IPS DF 6.9 (cell line): ENCODE results near the gene CACNA1E.
"Not testable (repeated sequence)": the region's sequence is repeated elsewhere in the genome, so short reads cannot be mapped to it uniquely, and the experiment has no call there.

Experiments
- DNase-seq: peaks from one replicate; pipeline ENCODE4 v3.0.0-alpha.2; 2013; ENCODE audit warnings: low read depth, low spot score
- H3K27ac ChIP-seq: one replicate; pipeline ENCODE4 v1.5.1; 2013; ENCODE audit warnings: low read length, control low read depth
- H3K27me3 ChIP-seq: 2 replicates; pipeline ENCODE4 v1.6.1; 2013; ENCODE audit warnings: mild to moderate bottlenecking, low read length; ENCODE audit not compliant: control insufficient read depth, insufficient read depth
- H3K36me3 ChIP-seq: 2 replicates; pipeline ENCODE4 v1.6.1; 2013; ENCODE audit warnings: low read length; ENCODE audit not compliant: control insufficient read depth, insufficient read depth
- H3K4me1 ChIP-seq: 2 replicates; pipeline ENCODE4 v1.6.1; 2013; ENCODE audit warnings: low read length; ENCODE audit not compliant: control insufficient read depth, insufficient read depth
- H3K4me3 ChIP-seq: 2 replicates; pipeline ENCODE4 v1.5.1; 2013; ENCODE audit warnings: mild to moderate bottlenecking, low read length
- H3K9me3 ChIP-seq: 2 replicates; pipeline ENCODE4 v1.6.1; 2013; ENCODE audit warnings: low read length, inconsistent platforms; ENCODE audit not compliant: control insufficient read depth, insufficient read depth
- WGBS: extraction: QIAGEN DNeasy Blood & Tissue Kit; methylation state at CpG from one replicate; pipeline ENCODE4 v1.1.7; 2013; ENCODE audit warnings: mixed read lengths, missing lambda C conversion rate; ENCODE audit not compliant: insufficient read length, insufficient coverage; 5-methylcytosine and 5-hydroxymethylcytosine counted together

CACNA1E gene

DNA sequence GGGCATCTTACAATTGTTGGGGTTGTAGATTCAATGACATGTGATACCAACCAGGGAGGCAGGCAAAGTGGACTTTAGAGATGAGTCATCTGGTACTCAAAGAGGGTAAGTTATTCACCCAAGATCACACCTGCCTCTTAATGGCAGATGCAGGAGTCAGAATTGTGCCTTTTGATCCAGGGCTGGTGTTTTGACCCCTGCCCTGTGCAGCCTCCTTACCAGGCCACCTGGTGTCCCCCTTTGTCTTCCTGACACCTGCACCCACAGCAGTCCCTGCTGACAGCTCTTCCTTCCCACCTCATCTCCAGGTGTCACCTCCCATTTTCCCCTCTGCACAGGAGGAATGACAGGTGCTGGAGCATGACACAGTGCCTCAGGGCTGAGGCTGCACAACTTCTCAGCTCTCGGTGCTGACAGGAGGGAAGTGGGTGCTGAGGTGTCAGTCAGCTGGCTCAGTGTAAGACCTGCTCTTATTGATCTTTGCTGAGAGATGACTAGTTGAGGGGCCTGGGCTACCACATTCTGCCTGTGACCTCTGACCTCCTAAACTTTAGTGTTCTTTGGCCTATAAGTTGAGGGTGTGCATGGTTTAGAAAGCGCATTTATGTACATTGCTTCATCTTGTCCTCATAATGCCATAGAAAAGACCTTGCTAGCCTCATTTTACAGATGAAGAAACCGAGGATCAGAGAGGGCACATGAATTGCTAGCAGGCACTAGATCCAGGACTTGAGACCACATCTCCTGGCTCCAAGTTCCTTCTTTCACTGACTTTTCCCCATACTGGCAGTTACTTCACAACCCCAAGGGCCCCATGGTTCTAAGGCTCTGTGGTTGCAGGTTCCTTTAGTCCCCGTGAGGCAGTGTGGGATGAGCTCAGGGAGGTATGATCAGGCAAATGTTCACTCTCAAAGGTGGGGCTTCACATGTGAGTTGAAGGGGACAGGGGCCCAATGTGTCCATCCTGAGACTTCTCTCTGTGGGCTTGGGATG lies 31.3 kb downstream of the CACNA1E start:
- Histone ChIP-seq H3K4me3 (no peak overlapping the region), H3K27ac (no peak overlapping the region), H3K36me3 (no peaks in the 10 kb centered on the region), H3K9me3 (no peaks in the 10 kb centered on the region), H3K4me1 (no peaks in the 10 kb centered on the region), H3K27me3 (no peaks in the 10 kb centered on the region)
- no CpG with 5 or more reads among the region's 4 CpGs for WGBS
- no peak for DNase-seq

DNA sequence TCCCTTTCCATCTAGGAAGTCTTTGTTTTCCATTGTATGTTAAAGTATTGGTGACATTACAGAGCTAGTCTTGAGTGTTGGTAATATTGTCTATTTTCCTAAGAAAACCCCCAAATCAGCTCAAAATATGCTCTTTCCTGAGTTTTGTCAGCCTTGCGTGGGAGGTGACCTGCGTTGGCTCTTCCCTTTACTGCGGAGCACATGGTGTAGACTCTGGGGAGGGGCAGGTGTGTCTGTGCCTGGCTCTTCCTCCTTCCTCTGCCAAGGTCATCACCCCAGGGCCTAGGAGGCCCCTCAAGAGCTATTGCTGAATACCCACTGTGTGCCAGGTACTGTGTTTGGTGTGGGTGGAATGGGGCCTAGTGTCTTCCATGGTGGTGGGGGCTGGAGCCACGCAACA lies 33.4 kb downstream of the CACNA1E start:
- no peak for DNase-seq
- no peaks in the 10 kb centered on the region for H3K9me3 ChIP-seq
- H3K36me3 ChIP-seq: no peaks in the 10 kb centered on the region
- WGBS: no CpG with 5 or more reads among the region's 4 CpGs
- no peak overlapping the region for H3K27ac ChIP-seq
- H3K4me1 ChIP-seq: no peaks in the 10 kb centered on the region; the same call in 1 of the 2 replicates
- no peaks in the 10 kb centered on the region for H3K27me3 ChIP-seq
- H3K4me3 ChIP-seq: no peak overlapping the region

DNA sequence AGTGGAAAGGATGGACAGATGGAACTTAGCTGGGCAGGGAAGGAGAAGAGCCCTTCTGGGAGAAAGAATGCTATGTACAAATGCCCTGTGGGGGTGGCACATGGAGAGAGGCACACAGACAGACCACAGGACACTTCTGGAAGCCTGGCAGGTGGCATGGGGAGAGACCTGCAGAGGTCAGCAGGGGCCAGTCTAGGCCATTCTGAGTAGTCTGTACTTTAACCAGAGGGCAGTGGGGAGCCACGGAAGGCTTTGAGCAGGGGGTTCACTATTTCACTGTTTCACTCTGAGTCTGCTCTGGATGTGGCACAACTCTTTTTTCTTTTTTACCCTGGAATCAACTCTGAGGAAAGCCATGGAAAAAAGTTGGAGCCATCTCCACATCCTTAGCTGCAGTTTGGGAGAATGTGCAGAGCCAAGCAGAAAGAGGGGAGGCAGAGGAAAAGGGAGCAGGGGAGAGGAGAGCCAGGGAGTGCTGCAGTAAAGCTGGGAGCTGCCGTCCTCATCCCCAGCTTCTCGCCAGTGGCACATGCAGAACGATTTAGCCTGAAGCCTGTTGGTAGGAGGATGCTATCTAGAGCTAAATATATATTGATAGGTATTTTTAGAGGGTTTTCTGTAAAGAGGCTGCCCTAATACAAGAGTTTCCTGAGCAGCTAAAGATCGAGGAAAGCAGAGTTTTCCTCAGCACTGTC lies 34.0 kb downstream of the CACNA1E start:
- Histone ChIP-seq H3K27ac (no peak overlapping the region), H3K36me3 (no peaks in the 10 kb centered on the region), H3K4me3 (no peak overlapping the region), H3K9me3 (no peaks in the 10 kb centered on the region), H3K27me3 (no peaks in the 10 kb centered on the region), H3K4me1 (no peaks in the 10 kb centered on the region; the same call in 1 of the 2 replicates)
- no peak for DNase-seq
- WGBS: no CpG with 5 or more reads among the region's 5 CpGs

DNA sequence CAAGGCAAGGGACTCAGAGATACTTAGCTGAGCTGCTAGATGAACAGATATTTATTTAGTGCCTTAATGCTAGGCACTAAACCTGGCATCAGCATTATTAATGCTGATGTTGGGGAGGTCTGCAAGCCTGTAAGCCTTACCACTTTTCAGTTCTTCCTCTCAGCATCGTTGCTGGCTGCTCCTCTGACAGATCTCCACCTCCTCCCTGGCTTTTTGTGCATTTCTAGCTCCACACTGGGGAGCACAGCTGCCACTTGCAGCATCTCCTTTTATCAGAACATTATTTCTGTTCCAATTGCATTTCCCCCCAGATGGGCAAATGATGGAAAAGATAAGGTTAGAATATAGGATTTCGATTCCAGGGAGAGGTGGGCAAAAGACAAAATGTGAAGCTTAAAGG lies 34.8 kb downstream of the CACNA1E start:
- Histone ChIP-seq H3K27ac (no peak overlapping the region), H3K4me3 (no peak overlapping the region), H3K27me3 (no peaks in the 10 kb centered on the region), H3K4me1 (no peaks in the 10 kb centered on the region; the same call in 1 of the 2 replicates), H3K36me3 (no peaks in the 10 kb centered on the region), H3K9me3 (no peaks in the 10 kb centered on the region)
- DNase-seq: no peak
- WGBS: no CpG with 5 or more reads among the region's 2 CpGs

- no CpG with 5 or more reads among the region's 2 CpGs for WGBS
- H3K27me3 ChIP-seq: no peaks in the 10 kb centered on the region
- no peaks in the 10 kb centered on the region for H3K36me3 ChIP-seq
- no peaks in the 10 kb centered on the region; the same call in 1 of the 2 replicates for H3K9me3 ChIP-seq
- no peak overlapping the region for H3K4me3 ChIP-seq
- no peak for DNase-seq
- no peaks in the 10 kb centered on the region; the same call in 1 of the 2 replicates for H3K4me1 ChIP-seq
- no peak overlapping the region for H3K27ac ChIP-seq
These were observed 39.5 kb downstream of the CACNA1E start for GRCh38 chr1:181522864-181523263.

DNA sequence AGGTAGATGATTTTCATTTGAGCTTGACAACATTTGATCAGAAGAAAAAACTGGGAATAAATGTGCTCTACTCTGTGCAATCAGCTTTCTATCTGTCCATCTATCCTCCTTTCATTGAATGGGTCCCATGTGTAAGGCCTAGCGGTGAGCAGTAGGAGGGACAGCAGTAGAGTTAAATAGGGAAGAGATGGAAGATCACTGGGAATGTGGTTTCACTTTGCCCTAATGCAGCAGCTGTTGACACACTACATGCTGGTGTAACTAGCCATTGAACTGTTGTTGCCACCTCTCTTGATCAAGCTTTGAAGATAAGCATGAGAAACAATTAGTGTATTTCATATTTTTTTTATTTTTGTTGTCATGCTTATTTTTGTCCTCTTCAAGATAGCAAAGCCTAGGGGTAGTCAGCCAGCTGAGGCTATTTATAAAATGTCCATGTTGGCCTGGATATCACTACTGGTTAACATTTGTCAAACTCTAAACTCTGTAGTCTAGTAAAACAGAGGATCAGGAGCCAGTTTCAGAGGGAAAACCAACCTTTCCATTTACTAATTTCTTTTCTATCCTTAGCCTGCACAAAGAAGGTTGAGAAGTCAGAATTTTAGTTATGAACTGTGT lies 41.9 kb downstream of the CACNA1E start:
- WGBS: no CpG with 5 or more reads among the region's 1 CpG
- no peak overlapping the region for H3K4me3 ChIP-seq
- no peaks in the 10 kb centered on the region for H3K36me3 ChIP-seq
- H3K27me3 ChIP-seq: no peaks in the 10 kb centered on the region
- DNase-seq: no peak
- no peak overlapping the region for H3K27ac ChIP-seq
- H3K9me3 ChIP-seq: no peaks in the 10 kb centered on the region; the same call in 1 of the 2 replicates
- H3K4me1 ChIP-seq: no peaks in the 10 kb centered on the region; the same call in 1 of the 2 replicates

DNA sequence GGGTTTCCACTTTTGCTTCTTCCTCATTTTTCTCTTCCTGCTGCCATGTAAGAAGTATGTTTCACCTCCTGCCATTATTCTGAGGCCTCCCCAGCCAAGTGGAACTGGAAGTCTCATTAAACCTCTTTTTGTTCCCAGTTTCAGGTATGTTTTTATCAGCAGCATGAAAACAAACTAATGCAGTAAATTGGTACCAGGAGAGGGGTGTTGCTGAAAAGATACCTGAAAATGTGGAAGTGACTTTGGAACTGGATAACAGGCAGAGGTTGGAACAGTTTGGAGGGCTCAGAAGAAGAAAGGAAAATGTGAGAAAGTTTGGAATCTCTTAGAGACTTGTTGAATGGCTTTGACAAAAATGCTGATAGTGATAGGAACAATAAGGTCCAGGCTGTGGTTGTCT lies 44.9 kb downstream of the CACNA1E start:
- not testable (repeated sequence) for H3K27ac ChIP-seq, H3K4me3 ChIP-seq, H3K27me3 ChIP-seq, DNase-seq, H3K9me3 ChIP-seq, H3K36me3 ChIP-seq, H3K4me1 ChIP-seq

- WGBS: no CpG with 5 or more reads among the region's 5 CpGs
- DNase-seq: no peak
- Histone ChIP-seq H3K36me3 (no peaks in the 10 kb centered on the region), H3K4me3 (no peak overlapping the region), H3K4me1 (peaks cover 4% of the 10 kb centered on the region), H3K9me3 (no peaks in the 10 kb centered on the region; the same call in 1 of the 2 replicates), H3K27ac (no peak overlapping the region), H3K27me3 (no peaks in the 10 kb centered on the region)
These were observed 48.1 kb downstream of the CACNA1E start for GRCh38 chr1:181531441-181531840.

DNA sequence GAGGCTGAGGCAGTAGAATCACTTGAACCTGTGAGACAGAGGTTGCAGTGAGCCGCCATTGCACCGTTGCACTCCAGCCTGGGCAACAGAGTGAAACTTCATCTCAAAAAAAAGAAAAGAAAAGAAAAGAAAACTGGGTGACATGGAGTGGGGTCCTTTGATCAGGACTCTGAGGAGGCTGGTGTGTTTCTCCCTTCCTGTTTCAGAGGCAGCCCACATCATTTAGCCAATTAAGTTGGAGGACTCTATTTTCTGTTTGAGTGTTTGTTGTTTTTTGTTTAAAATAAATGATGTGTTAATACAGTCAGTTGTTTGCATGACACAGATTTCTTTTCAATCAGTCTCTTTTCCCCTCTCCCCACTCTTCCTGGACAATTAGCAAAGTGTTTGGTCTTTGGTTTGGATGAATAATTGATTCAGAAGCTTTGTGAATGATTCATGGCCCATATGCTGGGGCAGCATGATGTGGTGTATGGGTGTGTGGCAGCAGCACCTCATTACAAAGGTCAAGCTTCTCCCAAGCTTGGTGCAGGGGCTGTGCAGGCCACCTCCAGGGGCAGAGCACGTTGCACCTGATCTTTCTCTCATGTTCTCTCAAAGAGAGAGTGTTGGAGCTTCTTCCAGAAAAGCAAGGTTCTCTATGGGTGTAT lies 48.8 kb downstream of the CACNA1E start:
- no peaks in the 10 kb centered on the region for H3K27me3 ChIP-seq
- H3K36me3 ChIP-seq: no peaks in the 10 kb centered on the region
- WGBS: no CpG with 5 or more reads among the region's 3 CpGs
- H3K9me3 ChIP-seq: no peaks in the 10 kb centered on the region; the same call in 1 of the 2 replicates
- H3K4me3 ChIP-seq: no peak overlapping the region
- no peak for DNase-seq
- H3K4me1 ChIP-seq: peaks cover 4% of the 10 kb centered on the region
- no peak overlapping the region for H3K27ac ChIP-seq

GRCh38 chr1:181538836-181539235 lies 55.5 kb downstream of the CACNA1E start:
- WGBS: no CpG with 5 or more reads among the region's 2 CpGs
- Histone ChIP-seq H3K4me1 (no peaks in the 10 kb centered on the region), H3K27me3 (no peaks in the 10 kb centered on the region), H3K9me3 (no peaks in the 10 kb centered on the region), H3K27ac (no peak overlapping the region), H3K36me3 (no peaks in the 10 kb centered on the region), H3K4me3 (no peak overlapping the region)
- no peak for DNase-seq
